Right hindlimb (tissue), 1 donor: Measurements from ENCODE around the gene ZNF236.

ENCODE experiments used
- DNase-seq: peaks from one replicate; pipeline ENCODE4 v3.0.0-alpha.2; 2018

ZNF236 gene

DNA sequence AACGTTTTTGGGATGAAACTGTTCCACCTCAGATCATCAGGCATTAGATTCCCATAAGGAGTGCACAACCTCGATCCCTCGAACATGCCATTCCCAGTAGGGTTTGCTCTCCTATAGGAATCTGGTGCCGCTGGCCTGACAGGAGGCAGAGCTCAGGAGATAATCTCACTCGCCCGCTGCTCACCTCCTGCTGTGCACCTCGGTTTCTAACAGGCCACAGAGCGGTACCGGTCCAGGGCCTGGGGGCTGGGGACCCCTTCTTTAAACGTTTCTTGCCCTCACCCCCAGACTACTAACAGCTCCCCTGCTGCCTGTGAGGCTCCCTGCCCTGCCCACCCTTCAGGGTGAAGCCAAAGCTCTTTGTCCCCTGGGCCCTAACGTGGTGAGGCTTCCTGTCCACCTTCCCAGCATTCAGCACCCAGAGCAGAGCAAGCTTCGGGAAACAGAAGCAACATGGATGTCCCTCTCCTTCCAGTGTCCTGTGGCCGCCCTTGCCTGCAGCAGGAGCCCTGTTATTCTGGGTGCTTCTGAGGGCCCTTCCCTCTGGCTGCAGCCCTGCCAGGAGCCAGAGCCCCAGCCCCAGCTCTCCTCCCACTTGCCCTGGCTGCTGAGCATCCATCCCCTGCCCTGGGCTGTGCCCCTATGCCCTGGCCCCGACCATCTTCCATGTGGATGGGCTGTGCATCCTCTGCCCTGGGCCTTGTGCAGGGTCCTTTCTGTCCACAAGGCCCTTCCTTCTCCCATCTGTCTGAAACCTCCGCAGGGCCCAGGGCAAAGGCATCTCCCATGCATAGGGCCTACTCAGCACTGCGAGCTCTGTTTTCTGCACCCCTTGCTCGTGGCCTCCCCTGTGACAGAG is 170.1 kb downstream of the ZNF236 start:
- no peak for DNase-seq

- no peak for DNase-seq
Observed at GRCh38 chr18:76993085-76993382, 170.7 kb downstream of the ZNF236 start.

- no peak for DNase-seq
Observed at GRCh38 chr18:76993573-76993972, 171.2 kb downstream of the ZNF236 start.

DNA sequence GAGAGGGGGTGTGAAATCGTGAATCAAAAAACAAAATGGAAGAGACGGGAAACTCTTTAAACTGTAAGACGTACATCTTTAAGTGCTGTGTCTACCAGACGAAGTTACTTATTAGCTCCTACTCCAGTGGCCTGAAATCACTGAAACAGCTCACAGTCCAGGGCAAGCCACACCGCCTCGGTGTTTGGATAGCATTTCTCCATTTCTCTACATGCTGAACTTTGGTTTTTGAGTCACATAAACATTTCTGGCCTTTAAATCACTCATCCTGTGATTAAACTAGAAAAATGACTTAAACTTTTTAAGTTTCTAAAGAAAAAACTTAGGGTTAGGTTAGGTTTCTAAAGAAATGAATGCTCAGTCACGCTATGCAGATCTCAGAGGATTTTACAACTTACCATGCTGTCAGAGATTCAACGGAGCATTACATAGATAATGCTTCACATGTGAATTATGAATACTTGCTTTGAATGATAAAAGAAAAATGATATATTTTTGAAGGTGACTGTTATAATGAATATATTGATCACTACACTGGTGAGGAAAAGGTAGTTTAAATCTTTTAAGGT is 171.8 kb downstream of the ZNF236 start:
- DNase-seq = no peak

DNA sequence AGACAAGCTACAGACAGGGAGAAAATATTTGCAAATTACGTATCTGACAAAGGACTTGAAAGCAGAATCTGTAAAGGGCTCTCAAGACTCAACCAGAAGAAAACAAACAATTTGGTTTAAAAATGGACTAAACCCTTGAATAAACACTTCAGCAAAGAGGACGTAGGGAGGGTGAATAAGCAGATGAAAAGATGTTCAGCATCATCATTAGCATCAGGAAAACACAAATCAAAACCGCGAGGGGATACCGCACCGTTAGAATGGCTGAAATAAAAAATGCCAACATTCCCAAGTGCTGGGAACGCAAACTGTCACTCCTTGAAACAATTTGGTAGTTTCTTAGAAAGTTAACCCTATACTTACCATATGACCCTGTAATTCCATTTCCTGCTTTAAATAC is 173.5 kb downstream of the ZNF236 start:
- DNase-seq = no peak

DNA sequence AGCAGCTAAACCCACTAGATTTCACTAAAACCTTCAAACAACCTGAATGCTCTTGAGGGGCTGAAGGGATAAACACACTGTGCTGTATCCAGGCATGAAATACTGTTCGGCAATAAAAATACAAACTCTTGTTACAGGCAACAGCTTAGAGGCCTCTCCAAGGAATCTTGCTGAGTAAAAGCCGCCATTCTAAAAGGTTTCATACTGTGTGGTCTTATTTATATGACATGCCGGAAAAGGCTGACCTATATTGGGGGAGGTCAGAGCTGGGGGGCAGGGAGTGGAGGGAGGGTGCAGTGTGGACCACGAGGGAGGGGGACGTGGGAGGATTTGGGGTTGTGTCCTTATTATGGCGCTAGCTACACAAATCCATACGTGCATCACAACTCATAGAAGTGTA is 174.1 kb downstream of the ZNF236 start:
- DNase-seq = peak; percentile 21

GRCh38 chr18:76997951-76998808 is 175.8 kb downstream of the ZNF236 start:
- peak; percentile 2 for DNase-seq

GRCh38 chr18:76999077-76999476 is 176.7 kb downstream of the ZNF236 start:
- DNase-seq = no peak

GRCh38 chr18:77000527-77000926 is 178.2 kb downstream of the ZNF236 start:
- DNase-seq = peak; percentile 67

DNA sequence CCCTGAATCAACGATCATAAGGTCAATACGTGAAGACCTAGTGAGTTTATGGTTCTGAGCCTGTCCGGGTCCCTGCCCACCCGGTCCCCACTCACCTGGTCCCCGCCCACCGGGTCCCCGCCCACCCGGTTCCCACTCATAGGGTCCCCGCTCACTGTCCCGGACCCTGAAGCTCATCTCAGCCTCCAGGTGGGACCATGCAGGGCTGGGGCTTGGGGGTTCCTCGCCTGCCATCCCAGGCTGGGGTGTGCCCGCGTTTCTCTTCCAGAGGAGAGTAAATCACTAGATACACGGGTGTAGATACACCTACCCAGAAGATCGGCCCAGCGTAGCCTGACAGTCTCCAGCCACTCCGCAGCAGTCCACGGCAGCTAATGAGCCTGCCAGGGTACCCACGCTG is 178.7 kb downstream of the ZNF236 start:
- DNase-seq = no peak

- DNase-seq = no peak
Observed at GRCh38 chr18:77001979-77002378, 179.6 kb downstream of the ZNF236 start.

- DNase-seq = no peak
Observed at GRCh38 chr18:77002496-77002895, 180.1 kb downstream of the ZNF236 start.

DNA sequence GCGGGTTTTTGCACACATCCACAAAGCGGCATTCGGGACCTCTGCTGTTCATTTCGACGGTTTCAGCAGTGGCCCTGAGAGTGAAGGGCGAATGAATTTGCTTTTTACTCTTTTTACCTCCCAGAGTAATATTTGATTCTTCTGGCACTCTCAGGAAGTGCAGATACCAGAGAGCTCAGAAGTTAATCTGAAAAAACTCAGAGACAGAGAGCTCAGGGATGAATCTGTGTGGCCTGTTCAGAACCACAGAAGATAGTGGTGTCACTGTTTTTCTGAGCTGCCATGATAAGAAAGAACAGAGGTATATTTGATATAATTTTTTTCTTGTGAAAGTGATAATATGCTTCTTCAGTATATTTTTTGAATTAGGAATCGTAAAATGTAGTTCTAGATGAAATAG is 181.0 kb downstream of the ZNF236 start:
- no peak for DNase-seq

- DNase-seq = no peak
Observed at GRCh38 chr18:77004555-77005380, 182.4 kb downstream of the ZNF236 start.

DNA sequence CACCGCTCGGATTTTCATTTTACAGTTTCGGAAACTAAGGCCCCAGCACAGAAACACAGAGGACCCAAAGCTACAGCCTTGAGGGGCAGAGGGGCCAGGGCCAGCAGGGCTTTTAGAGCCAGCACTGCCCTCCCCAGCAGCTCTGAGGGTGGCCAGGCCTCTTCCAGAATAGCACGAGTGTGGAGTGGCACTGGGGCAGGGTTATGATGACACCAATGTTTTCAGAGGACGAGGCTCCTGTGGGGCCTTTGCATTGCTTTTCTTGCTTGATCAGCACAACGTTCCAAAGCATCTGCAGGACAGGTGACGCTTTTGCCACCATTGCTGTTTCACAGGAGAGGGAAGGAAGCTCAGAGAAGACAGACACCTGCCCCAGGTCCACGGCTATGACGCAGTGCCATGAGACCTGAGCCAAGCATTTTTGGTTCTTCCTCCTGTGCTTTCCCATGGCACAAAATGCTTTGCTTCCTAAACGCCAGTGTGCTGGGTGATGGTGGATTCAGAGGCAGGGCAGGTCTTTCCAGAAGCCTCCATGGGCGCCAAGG is 183.4 kb downstream of the ZNF236 start:
- no peak for DNase-seq

- no peak for DNase-seq
Observed at GRCh38 chr18:77006305-77007175, 184.2 kb downstream of the ZNF236 start.

DNA sequence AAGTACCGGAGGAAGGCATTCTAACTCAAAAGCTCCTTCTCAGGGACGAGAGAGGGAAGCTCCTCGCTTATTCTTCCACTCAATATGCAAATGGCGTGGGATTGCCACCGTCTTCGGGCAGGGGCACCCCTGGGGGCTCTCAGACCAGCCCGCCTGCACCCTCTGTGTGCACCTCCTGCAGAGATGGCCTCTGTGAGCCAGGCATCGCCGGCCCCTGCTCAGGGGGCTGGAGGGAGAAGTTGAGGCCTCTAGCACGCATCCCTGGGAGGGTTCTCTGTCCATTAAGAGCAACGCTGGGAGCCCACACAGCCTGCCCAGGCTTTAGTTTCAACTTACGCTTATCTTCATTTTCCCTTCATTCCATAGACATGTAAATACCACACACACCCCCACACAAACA is 184.9 kb downstream of the ZNF236 start:
- DNase-seq = no peak

DNA sequence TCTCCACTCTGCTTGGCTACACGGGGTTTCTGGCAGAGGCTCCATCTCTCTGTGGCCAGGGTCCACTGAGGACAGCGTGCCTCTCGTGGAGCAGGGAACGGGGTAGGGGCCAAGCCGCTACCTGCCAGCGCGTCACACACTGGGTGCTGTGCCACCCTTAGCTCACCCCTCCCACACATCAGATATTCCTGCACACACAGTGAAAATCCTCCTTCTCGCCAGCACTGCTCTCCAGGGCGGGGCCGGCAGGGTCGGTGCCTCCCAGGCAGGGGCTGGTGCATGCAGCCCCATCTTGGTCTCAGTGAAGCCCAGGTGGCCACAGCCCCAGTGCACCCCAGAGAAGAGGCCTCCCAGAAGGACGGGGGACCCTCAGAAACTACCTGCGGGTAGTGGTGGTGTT is 185.6 kb downstream of the ZNF236 start:
- no peak for DNase-seq

DNA sequence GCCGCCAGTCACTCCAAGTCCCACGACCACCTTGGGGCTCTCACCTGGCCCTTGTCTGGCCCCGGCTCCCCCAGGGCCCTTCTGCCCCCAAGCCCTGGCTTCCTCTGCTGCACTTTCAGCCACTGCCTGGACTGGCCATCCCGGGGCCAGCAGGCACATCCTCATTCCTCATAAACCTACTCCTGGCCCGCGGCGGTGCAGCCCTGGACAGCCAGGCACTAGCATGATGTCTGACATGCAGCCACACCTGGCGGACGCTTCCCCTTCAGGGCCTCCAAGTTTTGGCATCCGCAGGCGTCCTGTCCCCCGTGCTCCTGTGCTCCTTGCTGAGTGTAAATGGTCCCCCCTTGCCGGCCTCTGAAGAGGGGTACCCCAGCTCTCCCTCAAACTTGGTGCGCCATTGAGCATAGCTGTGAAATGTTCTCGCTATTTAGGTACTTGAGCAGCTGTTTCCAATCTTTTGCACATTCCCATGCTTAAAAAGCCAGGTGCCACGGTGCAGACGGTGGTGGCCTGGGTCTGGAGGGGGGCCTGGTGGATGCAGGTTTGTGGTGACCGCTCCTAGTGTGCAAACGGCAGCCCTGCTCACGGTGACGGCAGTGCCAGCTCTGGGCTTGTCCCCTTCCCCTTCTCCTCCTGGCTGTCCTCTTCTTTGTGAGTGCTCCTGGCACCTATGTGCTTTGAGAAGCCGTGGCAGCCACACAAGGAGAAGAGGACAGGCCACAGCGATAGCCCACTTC is 186.4 kb downstream of the ZNF236 start:
- DNase-seq = no peak

GRCh38 chr18:77009675-77010074 is 187.3 kb downstream of the ZNF236 start:
- no peak for DNase-seq

- no peak for DNase-seq
Observed at GRCh38 chr18:77012120-77012519, 189.8 kb downstream of the ZNF236 start.
